Subcutaneous abdominal adipose tissue (tissue), 5 donors: Measurements from ENCODE around the gene CCDC92.
A peak's percentile ranks its signal among the peaks of the same experiment; 100 is the strongest.
"Not testable (repeated sequence)": the region's sequence is repeated elsewhere in the genome, so short reads cannot be mapped to it uniquely, and the experiment has no call there.

Experiments used
- H3K27ac ChIP-seq: one replicate; pipeline ENCODE4 v1.7.0; 2013; ENCODE audit warnings: low read depth, mild to moderate bottlenecking, inconsistent platforms, low read length, moderate library complexity
- H3K27me3 ChIP-seq, 5 donors: one replicate each; pipeline ENCODE4 v1.7.0; 2013; ENCODE audit warnings: low read length in 5 of 5, inconsistent platforms in 1 of 5; ENCODE audit not compliant: control insufficient read depth in 5 of 5, insufficient read depth in 4 of 5
- H3K36me3 ChIP-seq, 5 donors: one replicate each; pipeline ENCODE4 v1.7.0; 2013; ENCODE audit warnings: low read length in 5 of 5; ENCODE audit not compliant: control insufficient read depth in 5 of 5, insufficient read depth in 5 of 5
- H3K4me1 ChIP-seq, 5 donors: one replicate each; pipeline ENCODE4 v1.7.0; 2013; ENCODE audit warnings: low read length in 5 of 5, mild to moderate bottlenecking in 3 of 5, moderate library complexity in 1 of 5; ENCODE audit not compliant: control insufficient read depth in 5 of 5, insufficient read depth in 5 of 5
- H3K4me3 ChIP-seq, 5 donors: one replicate each; pipeline ENCODE4 v1.7.0; 2013; ENCODE audit warnings: low read length in 5 of 5, low read depth in 1 of 5
- H3K9ac ChIP-seq, 5 donors: one replicate each; pipeline ENCODE4 v1.7.0; 2013; ENCODE audit warnings: low read length in 5 of 5, mild to moderate bottlenecking in 4 of 5, moderate library complexity in 3 of 5
- H3K9me3 ChIP-seq, 5 donors: one replicate each; pipeline ENCODE4 v1.7.0; 2013; ENCODE audit warnings: low read length in 5 of 5; ENCODE audit not compliant: control insufficient read depth in 5 of 5
- donor health status: healthy.
- donor health status: healthy.
- donor health status: healthy.
- donor health status: healthy.
- donor health status: healthy.

CCDC92 gene

DNA sequence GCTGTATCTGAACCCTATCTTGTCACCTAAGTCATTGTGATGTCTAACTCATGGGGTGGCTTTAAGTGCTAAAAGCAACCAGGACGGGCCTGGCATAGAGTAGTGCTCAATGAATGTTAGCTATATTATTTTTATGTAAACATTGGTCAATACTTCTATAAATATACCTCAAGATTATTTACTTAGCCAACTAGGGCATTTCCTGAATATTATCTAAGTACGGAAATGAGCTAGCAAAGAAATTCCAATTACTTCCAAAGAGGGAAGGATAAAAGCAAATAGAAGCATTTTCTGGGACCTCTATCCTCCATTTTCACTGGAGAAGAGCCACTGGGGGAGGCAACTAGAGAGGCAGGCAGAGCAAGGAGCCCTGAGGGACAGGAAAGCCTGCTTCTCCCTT lies 20.6 kb downstream of the CCDC92 start:
- Histone ChIP-seq H3K36me3 (peaks cover 0 to 6% (median 0%) of the 10 kb centered on the region in 5 donors), H3K27me3 (no peaks in the 10 kb centered on the region), H3K27ac (no peak overlapping the region), H3K4me1 (peaks cover 10 to 42% (median 32%) of the 10 kb centered on the region in 5 donors), H3K9ac (no peak overlapping the region), H3K9me3 (no peaks in the 10 kb centered on the region), H3K4me3 (no peak overlapping the region)

DNA sequence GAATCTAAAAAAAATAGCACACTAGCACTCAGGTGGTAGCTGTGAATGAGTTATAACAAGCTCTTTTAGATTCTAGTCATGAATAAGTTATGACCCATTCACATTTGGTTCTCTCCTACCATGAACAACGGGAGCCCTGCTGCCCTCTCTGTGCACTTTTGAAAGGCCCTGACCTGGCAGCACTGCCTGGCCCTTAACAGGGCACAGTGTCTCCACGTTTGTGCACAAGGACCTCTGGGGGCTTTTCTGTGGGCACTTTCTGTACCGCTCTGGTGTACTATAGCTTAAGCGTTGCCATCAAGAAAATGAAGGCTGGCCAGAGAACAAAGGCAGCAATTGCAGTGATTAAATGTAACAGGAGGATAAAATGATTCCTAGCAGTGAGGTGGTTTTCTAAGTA lies 21.2 kb downstream of the CCDC92 start:
- H3K27me3 ChIP-seq, result no peaks in the 10 kb centered on the region
- H3K36me3 ChIP-seq, result peaks cover 0 to 6% (median 0%) of the 10 kb centered on the region in 5 donors
- H3K9ac ChIP-seq, result no peak overlapping the region
- H3K4me1 ChIP-seq, result peaks cover 10 to 42% (median 33%) of the 10 kb centered on the region in 5 donors
- H3K27ac ChIP-seq, result no peak overlapping the region
- H3K9me3 ChIP-seq, result no peaks in the 10 kb centered on the region
- no peak overlapping the region for H3K4me3 ChIP-seq

DNA sequence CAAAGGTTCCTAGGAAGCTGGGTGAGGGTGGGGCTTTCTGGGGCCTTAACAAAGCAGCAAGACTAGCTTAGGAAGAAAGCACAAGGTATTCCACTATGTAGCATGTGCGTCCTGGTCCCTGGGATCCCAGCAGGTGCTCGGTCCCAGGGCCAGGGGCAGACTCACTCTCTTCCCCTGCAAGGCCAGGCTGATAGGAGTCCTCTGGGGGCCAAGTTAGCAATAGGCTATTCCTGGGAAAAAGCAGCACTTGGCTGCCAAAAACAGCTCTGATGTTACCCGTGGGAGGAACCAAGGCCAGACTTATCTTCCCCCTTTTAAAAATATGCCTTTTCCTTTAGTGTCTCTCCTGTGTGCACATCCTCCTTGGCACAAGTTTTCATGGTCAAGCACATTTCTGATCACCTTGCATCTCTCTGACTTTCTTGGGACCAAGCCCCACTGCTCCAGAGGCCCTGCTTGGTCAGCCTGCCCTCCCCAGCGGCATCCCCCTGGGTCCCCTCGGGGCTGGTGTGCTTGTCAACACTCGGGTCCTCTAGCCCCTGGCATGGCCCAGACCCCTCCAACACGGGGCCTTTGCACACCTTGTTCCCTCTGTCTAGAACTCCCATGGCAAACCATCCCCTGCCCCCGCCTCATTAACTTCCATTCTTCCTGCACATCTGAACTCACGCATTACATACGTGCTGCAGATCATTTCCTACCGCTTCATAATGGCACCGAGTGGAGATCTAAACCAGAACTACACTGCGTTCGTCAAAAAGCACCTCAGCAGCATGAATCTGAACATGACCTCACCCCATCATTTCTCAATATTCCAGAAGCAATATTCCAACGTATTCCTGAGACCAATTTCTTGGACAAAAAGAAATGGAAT lies 21.9 kb downstream of the CCDC92 start:
- H3K4me1 ChIP-seq, result peaks cover 10 to 42% (median 36%) of the 10 kb centered on the region in 5 donors
- peaks cover 0 to 7% (median 4%) of the 10 kb centered on the region in 5 donors for H3K36me3 ChIP-seq
- H3K4me3 ChIP-seq, result peak overlapping the region in 2 of 5 donors; percentile 6 to 9
- H3K27me3 ChIP-seq, result no peaks in the 10 kb centered on the region
- no peaks in the 10 kb centered on the region for H3K9me3 ChIP-seq
- H3K27ac ChIP-seq, result peak overlapping the region; percentile 69
- peak overlapping the region in 1 of 5 donors; percentile 32 for H3K9ac ChIP-seq

DNA sequence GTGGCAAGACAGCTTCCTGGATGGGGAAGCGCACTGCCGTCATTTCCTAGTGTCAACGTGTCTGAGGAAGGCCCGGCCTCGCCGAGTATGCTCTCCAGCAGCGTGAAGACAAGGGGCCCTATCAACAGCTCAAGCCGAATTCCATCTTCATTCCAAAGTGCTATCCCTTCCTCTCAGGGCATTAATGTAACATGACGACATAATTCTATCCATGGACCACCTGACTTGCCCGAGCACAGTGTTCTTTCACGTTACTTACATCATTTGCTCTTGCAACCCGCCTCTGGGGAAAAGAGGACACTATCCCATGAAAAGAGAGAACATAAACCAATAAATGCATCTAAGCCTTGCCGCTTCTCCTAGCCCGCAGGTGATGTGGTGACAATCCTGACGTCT lies 22.9 kb downstream of the CCDC92 start:
- H3K27me3 ChIP-seq, result no peaks in the 10 kb centered on the region
- peaks cover 10 to 42% (median 36%) of the 10 kb centered on the region in 5 donors for H3K4me1 ChIP-seq
- H3K9ac ChIP-seq, result no peak overlapping the region
- no peak overlapping the region for H3K4me3 ChIP-seq
- H3K27ac ChIP-seq, result peak overlapping the region; percentile 69
- no peaks in the 10 kb centered on the region for H3K9me3 ChIP-seq
- H3K36me3 ChIP-seq, result peaks cover 0 to 17% (median 13%) of the 10 kb centered on the region in 5 donors

DNA sequence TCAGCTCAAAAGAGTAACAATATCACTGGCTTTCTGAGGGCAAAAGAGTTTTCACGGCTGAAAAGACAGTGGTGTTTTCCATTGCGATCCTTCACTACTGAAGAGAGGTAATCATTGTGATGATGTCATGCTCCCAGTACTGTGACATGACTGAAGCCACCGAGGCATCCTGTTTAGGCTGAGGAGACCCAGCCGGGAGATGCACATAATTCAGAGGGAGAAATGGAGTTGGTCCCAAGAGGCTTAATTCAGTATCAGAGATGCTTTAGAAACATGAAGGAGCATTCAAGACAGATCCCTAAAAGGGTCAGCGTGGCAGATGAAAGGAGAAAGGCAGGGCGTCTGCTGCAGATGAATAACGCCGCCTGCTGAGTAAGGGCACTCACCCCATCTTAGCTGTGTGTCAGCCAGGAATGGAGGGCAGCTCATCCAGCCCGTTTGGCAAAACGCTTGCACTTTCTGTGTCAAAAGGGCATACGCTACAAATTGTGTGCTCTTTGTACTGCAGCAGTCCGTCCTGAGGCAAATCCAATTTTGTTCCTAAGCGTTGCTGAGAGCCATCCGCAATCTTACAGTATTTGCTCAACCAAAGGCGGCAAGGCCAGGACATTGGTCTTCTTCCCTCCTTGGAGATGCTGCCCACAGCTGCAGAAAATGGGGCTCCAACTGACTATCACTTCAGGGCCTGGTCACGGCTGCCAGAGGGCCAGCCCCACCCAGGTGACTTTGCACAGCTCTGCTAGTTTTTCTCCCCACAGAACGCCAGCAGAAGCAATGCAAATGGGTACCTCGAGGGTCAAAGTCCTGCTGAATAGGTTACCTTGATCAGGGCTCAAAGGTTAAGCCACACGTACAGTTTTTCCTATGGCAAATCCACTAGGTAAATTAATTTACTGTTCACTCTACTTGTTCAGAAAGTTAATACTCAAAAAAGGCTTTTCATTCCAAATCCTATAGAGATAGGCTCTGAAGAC lies 23.5 kb downstream of the CCDC92 start:
- Histone ChIP-seq H3K27me3 (no peaks in the 10 kb centered on the region), H3K9ac (peak overlapping the region in 1 of 5 donors; percentile 38), H3K27ac (peak overlapping the region; percentile 69), H3K9me3 (no peaks in the 10 kb centered on the region), H3K4me3 (no peak overlapping the region), H3K36me3 (peaks cover 0 to 24% (median 19%) of the 10 kb centered on the region in 5 donors), H3K4me1 (peaks cover 10 to 42% (median 36%) of the 10 kb centered on the region in 5 donors)

DNA sequence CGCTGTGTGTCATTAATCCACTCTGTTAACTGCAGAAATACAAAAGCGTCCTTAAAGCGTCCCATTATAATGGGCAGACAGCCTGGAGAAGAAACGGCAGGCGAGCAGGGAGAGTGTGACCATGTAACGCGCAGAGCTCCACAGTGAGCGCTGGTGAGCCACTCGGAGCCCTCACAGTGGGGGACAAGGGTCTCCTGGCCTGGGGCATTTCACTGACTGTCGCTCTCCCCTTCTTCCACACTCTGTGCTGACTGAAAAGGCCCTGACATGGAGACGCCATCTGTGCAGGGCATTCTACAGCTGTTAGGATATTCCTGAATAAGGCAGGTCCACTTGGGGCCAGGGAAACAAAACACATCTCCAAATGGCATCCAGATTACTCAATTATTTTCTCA lies 24.2 kb downstream of the CCDC92 start:
- H3K4me3 ChIP-seq, result no peak overlapping the region
- H3K36me3 ChIP-seq, result peaks cover 0 to 30% (median 24%) of the 10 kb centered on the region in 5 donors
- peak overlapping the region; percentile 69 for H3K27ac ChIP-seq

DNA sequence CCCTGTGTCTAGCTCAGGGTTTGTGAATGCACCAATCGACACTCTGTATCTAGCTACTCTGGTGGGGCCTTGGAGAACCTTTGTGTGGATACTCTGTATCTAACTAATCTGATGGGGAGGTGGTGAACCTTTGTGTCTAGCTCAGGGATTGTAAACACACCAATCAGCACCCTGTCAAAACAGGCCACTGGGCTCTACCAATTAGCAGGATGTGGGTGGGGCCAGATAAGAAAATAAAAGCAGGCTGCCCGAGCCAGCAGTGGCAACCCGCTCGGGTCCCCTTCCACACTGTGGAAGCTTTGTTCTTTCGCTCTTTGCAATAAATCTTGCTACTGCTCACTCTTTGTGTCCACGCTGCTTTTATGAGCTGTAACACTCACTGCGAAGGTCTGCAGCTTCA lies 25.1 kb downstream of the CCDC92 start:
- H3K36me3 ChIP-seq, result peaks cover 0 to 39% (median 33%) of the 10 kb centered on the region in 5 donors

More for the DNA sequence above, 24.2 kb downstream of the CCDC92 start:
- peaks cover 12 to 46% (median 40%) of the 10 kb centered on the region in 5 donors for H3K4me1 ChIP-seq
- H3K9ac ChIP-seq, result peak overlapping the region in 1 of 5 donors; percentile 38
- H3K27me3 ChIP-seq, result no peaks in the 10 kb centered on the region
- H3K9me3 ChIP-seq, result no peaks in the 10 kb centered on the region

DNA sequence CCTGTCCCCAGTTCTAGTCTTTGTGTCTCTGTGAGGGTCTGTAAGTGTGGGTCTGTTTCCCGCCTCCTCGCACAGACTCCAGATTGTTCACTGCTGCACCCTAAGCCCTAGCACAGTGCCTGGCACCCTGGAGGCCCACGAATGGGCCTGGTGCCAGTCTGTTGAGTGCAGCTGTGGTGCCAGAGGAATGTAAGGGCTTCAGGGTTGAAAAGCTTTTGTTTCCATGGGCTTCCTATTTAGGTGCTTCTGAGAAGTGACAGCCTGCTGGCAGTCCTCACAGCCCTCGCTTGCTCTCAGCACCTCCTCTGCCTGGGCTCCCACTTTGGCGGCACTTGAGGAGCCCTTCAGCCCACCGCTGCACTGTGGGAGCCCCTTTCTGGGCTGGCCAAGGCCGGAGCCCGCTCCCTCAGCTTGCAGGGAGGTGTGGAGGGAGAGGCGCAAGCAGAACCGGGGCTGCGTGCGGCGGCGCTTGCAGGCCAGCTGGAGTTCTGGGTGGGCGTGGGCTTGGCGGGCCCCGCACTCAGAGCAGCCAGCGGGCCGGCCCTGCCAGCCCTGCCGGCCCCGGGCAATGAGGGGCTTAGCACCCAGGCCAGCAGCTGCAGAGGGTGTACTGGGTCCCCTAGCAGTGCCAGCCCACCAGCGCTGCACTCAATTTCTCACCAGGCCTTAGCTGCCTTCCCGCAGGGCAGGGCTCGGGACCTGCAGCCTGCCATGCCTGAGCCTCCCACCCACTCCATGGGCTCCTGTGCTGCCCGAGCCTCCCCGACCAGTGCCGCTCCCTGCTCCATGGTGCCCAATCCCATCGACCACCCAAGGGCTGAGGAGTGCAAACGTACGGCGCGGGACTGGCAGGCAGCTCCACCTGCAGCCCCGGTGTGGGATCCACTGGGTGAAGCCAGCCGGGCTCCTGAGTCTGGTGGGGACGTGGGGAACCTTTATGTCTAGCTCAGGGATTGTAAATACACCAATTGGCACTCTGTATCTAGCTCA lies 25.8 kb downstream of the CCDC92 start:
- H3K9ac ChIP-seq, H3K9me3 ChIP-seq, H3K27me3 ChIP-seq, H3K27ac ChIP-seq, H3K4me3 ChIP-seq: not testable (repeated sequence)
- Histone ChIP-seq H3K4me1 (peaks cover 14 to 56% (median 47%) of the 10 kb centered on the region in 5 donors), H3K36me3 (peaks cover 0 to 46% (median 40%) of the 10 kb centered on the region in 5 donors)

More for the DNA sequence above, 25.1 kb downstream of the CCDC92 start:
- H3K4me1 ChIP-seq, result peaks cover 14 to 55% (median 48%) of the 10 kb centered on the region in 5 donors
- H3K27me3 ChIP-seq, H3K9ac ChIP-seq, H3K9me3 ChIP-seq, H3K4me3 ChIP-seq, H3K27ac ChIP-seq: not testable (repeated sequence)

DNA sequence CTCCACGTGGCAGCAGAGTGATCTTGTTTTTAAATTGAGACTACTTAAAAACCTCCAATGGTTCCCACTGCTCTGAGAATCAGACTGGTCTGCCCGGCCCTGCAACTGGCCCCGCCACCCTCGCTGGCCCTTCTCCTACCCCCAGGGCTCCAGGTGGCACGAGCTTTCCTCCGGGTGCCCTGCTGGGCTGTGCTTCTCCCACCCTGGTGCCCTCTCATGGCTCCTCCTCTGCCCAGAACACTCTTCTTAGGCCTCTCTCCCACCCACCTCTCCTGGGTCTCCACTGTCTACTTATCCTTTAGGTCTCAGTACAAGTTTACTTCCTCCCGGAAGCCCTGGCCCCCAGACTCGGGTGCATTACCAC lies 26.5 kb downstream of the CCDC92 start:
- Histone ChIP-seq H3K9ac (no peak overlapping the region), H3K27ac (no peak overlapping the region), H3K9me3 (peaks cover 0 to 7% (median 6%) of the 10 kb centered on the region in 5 donors), H3K4me3 (no peak overlapping the region), H3K27me3 (no peaks in the 10 kb centered on the region), H3K4me1 (peaks cover 14 to 57% (median 45%) of the 10 kb centered on the region in 5 donors), H3K36me3 (peaks cover 0 to 52% (median 47%) of the 10 kb centered on the region in 5 donors)
